Activated CD8-positive, alpha-beta memory T cell treated with anti-CD3 and anti-CD28 coated beads for 1 hour (primary cell): ENCODE data around the gene GPR143.
"Not testable (repeated sequence)": the region's sequence is repeated elsewhere in the genome, so short reads cannot be mapped to it uniquely, and the experiment has no call there.

Experiments used
- DNase-seq, 2 donors: peaks; one replicate each; pipeline ENCODE4 v3.0.0-alpha.2; 2020; ENCODE audit warnings: low read depth in 1 of 2; ENCODE audit errors: extremely low read depth in 1 of 2

GPR143 gene

DNA sequence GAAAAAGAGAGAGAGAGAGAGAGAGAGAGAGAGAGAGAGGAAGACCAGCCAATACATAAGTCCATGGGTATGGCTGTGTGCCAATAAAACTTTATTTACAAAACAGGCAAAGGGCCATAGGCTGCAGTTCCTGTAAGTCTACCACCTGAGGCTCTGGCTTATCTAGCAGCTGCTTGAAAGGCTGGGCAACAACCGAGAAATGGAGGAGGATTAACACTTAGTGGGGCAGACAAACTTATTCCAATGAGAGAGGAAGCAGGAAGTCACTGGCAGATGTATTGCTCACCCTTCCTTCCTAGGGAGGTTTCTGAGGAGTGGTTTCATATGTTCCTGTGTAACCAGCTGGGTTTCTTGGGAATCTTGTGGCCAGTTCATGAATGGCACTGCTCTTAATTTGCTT, 4.7 kb upstream of the GPR143 start:
- no peak for DNase-seq

DNA sequence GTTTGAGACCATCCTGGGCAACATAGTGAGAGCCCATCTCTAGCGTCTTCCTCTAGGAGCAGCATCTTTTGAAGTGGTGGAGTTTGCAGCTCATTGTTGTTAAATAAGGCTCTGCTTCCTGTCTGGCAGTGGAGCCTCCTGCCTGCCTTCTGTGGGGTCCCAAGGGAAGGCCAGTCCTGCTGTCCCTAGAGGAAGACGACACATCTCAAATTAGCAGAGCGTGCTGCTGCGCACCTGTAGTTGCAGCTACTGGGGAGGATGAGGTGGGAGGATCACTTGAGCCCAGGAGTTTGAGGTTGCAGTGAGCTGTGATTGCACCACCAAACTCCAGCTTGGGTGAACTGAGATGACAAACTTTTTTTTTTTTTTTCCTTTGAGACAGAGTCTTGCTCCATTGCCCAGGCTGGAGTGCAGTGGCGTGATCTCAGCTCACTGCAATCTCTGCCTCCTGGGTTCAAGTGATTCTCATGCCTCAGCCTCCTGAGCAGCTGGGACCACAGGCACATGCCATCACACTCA, 2.7 kb upstream of the GPR143 start:
- not testable (repeated sequence) for DNase-seq

DNA sequence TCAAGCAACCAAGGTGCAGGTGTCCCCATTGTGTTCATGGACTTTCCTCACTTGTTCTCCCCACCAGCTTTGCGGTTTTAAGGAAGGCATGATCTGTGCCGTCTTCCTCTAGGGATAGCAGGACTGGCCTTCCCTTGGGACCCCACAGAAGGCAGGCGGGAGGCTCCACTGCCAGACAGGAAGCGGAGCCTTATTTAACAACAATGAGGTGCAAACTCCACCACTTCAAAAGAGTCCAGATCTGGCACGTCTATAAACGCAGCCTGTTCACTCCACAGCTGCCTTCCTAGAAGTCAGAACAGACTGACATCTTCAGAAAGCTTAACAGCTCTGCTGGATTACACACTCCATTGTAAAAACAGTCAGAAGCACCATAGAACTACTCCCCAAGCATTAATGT, 1.7 kb upstream of the GPR143 start:
- no peak for DNase-seq

DNA sequence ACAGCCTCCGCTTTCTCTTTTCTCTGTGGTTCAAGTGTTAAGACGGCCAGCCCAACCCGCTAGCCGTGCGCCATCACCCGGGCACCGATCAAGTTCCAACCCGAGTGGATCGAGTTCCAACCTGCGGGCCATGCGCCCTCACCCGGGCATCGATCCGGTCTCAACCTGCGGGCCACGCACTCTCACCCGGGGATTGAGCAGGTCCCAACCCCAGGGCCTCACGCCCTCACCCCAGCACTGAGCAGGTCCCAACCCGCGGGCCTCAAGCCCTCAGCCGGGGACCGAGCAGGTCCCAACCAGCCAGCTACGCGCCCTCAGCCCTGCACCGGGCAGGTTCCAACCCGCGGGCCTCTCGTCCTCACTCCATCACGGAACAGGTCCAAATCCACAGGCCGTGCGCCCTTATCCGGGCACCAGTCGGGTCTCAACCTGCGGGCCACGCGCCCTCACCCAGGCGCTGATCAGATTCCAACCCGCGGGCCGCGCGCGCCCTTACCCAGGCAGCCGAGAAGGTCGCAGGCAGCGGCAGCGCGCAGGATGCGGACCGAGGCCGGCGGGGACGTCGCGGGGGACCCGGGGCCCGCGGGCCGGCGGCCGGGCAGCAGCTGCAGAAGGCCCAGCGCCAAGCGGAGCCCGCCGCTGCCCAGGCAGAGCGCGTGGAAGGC, 443 bp downstream of the GPR143 start:
- no peak for DNase-seq

DNA sequence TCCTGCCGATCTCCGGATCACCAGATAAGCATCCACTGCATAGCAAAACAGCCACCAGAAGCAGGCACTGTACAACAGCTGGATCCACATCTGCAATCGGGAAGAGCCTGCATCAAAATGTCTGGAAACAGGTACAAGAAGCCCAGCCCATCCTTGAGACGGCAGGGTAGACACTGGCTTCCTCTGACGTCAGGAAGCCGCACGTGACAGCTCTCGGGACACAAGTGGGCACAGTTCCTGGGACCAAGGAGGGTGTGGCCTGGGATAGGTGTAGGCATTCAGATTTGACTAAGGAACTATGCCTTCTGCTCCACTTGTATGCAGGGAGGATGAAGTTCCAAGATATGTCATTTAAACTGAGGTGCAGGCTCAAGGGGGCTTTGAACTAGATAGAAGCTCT, 6.3 kb downstream of the GPR143 start:
- no peak for DNase-seq

DNA sequence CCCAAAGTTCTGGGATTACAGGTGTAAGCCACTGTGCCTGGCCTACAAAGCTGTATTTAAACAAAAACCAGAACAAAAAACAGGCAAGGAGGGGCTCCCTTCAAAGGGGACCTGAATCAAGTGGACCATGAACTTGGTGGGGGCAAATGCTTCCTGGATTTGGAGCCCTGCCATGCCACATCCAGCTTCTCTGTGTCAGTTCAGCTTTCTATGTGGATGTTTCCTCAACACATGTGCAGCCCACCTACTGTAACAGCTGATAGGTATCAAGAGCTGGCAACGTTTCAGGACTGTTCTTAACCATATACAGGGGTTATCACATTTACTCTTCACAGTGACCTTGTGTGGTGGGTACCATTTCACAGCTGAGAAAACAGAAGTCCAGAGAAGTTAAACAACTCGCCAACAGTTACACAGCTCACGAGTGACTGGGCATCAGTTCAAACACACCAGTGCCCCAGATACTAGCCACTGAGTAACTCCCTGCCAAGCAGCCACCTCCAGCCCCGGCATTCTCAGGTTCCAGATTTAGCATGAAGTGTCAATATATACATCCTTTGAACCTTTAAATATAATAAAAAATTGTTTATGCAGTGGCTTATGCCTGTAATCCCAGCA, 7.5 kb downstream of the GPR143 start:
- DNase-seq, result no peak

DNA sequence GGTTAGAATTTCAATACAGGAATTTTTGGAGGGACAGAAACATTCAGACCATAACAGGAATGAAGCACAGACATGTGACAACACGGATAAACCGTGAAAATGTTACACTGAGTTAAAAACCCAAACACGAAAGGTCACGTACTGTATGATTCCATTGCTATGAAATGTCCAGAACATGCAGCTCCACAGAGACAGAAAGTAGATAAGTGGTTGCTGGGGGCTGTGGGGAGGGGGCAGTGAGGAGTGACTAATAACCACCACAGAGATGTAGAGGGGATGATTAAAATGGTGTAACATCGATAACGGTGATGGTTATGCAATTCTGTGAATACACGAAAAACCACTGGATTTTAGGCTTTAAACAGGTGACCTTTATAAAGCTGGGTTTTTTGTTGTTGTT, 8.3 kb downstream of the GPR143 start:
- no peak for DNase-seq

DNA sequence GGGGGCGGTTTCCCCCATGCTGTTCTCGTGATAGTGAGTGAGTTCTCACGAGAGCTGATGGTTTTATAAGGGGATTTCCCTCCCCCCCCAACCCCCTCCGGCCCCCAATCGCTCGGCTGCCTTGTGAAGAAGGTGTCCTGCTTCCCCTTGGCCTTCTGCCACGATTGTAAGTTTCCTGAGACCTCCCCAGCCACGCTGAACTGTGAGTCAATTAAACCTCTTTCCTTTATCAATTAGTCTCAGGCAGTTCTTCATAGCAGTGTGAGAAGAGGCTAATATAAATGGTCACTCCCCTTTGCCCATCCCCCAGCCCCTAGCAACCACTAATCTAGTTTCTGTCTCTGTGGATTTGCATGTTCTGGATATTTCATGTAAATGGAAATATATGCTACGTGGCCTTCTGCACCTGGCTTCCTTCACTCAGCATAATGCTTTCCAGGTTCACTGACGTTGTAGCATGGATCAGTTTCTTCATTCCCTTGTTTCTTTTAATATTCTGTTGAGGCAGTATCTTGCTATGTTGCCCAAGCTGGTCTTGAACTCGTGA, 16.4 kb downstream of the GPR143 start:
- no peak for DNase-seq

DNA sequence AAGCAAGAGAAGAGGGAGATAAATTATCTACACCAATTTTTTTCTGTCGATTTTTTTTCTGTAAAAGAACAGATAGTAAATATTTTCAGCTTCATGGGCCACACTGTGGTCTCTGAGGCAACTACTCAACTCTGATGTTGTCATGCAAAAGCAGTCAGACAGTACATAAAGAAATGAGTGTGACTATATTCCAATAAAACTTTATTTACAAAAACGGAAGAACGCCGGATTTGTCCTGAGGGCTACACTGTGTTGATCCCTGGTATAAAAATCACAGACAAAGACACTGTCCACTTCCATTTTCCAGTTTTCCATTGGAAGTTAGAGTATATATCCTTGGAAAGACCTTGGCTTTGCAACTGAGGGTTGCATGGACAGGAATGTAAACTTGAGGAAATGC, 18.0 kb downstream of the GPR143 start:
- DNase-seq, result no peak

DNA sequence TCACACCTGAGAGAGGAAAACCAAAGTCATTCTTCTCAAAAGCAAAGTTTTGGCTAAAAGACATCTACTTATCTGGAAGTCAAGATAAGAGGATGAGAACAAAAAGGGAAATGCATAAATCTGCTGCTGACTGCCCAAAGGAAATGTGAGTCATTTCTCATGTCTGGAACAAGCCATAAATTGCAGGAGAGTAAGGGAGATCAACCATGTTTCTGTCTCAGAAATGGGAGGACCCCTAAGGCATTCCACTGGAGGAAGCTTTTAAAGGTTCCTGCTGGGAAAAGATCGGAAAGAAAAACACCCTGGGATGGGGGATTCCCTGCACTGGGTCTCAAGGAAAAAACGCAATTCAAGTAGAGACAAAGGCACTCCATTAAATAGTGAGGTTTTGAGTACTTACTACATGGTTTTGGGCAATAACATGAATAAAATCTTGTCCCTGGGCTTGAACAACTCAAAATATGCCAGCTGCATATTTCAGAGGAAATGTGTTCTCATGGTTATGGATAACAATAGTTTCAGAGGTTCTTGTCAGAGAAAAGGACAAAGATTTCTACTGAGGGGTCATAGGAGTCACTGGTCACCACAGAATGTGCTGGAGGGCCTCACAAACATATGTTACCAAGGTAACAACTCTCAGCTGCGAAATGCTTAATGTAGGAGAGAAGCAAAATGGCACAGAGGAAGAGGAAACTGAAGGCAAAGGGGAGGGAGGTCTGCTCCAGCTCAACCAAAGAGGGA, 19.3 kb downstream of the GPR143 start:
- no peak for DNase-seq

DNA sequence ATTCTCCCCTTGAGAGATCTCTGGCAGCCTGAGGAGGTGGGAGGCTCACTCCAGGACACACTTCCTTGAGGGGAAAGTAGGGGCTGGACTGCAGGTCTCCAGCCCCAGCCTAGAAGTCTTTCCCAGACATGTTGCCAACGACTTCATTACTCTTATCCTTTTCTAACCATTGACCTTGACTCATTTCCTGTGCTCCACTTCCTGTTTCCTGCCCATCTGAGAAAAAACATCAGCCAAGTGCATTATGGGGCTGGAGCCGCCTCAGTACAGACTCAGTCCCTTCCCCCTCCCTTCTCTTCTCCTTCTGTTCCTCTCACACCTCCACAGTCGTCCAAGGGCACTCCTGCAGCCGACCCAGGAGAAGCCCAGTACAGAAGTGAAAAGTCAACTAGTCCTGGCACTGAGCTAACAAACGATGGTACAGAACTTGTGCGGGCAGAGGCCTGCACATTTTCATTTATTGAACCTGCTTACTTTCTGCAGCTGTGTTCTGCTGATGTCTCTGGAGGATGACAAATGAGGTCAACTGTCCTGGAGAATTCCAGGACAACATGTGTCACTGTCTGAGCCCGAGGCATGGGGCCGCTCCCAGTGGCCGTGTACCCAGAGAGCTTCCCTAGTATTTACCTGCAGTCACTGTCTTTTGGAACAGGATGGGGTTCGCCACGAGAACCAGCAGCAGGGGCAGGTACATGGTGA, 20.1 kb downstream of the GPR143 start:
- no peak for DNase-seq

DNA sequence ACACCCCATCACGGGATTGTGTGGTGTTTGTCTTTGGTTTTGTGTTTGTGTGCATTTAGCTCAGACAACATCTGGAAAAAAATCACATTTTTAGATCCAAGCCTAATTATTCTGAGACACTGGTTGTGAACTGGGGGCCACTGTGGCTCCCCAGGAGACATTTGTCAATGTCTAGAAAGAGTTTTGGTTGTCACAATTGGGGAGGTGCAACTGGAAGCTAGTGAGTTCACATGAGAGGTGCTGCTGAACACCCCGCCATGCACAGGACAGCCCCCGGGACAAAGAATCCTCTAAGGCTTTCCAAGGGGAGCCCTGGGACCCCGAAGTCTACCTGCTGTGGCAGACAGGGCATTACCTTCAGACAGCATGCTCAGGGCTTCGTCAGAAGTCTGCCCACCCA, 26.5 kb downstream of the GPR143 start:
- no peak for DNase-seq

DNA sequence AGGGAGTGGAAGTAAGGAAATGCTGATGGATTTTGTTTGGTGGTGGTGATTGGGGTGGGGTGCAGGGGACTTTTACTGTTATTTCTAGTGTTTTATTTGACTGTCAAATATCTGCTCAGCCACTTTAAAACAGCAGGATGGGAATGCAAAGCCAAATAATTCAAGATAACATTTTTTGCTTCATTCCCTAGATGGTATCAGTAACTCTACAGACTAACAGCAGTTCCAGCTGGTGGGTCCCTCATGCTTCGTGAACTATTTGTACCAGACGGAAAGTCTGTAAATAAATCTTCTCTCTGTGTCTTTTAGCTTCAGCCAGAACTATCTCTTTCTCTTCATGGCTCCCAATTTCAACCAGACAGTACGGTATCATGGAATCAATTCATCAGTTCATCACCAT, 27.5 kb downstream of the GPR143 start:
- no peak for DNase-seq

DNA sequence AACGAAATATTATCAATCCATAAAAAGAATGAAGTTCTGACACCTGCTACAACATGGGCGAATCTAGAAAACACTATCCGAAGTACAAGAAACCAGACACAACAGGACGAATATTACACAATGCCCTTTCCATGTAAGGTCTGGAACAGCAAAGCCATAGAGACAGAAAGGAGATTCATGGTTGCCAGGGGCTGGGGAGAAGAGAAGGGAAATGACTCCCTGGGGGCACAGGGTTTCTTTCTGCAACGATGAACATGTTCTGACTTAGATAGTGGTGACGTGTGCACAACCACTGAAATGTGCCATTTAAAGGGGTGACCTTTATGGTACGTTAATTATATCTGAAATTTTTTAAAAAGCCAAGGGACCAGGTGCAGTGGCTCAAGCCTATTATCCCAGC, 28.3 kb downstream of the GPR143 start:
- DNase-seq, result no peak

DNA sequence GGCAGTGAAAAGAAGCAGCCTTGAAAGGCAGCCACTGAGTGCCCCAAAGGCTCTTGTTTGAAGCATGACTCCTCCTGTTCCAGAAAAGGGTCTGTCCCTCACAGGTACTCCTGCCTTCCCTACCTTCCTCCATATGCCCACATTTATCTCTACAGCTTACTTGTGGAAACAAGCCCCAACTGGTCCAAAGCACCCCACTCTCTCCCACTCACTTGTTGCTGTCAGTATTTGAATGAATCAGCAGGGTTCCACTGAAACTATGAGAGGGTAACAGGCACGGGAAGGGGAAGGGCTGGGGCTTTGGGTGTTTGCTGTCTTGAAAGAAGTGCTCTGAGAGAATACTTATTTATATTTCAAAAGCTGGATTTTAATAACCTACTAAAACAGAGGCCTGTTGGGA, 34.9 kb downstream of the GPR143 start:
- DNase-seq, result no peak

DNA sequence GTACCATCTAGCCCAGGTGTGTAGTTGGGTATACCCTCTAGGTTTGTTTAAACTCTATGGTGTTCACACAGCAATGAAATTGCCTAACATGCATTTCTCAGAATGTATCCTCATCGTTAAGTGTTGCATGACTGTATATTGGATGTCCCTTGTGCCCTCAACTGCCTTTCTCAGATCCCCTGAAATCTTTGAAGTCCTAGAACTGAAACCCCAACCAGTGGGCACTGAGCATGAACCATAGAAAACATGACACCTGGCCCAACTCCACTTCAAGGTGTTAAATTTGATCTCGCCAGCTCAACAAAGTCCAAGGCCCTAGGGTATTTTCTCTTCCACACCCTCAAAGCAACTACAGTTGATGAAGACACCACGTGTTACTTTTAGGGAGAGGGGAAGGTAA, 35.6 kb downstream of the GPR143 start:
- DNase-seq, result no peak

DNA sequence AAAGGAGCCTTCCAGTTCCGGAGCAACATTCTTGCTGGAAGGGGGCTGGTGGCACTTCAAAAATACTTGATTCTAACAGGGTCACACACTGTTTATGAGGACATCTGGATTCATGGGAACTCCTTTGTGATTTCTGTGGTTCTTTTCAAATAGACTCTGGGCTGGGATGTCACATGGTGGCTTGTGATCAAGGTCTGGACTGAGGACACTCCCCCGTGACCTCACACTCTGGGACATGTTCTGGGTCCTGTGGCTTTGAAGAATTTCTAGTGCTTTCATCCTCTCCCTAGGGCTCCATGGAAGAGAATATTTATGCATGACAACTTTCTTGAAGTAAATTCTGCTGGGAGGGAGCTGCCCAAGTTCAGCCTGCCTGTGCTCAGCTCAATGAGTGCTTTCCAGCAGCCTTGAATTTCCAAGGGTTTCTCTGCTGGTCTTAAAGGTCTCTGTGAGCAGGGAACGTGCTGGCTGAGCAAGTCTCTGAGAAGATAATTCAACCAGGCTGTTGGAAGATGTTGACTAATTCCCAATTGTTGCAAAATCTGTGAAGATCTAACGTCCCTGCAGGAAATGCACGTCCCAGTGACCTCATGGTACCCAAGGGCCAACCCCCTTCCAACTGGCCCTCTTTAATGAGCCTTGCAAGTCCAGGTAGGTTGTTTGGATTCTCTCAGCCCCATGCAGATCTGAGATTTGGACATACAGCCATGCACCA, 36.3 kb downstream of the GPR143 start:
- no peak for DNase-seq

DNA sequence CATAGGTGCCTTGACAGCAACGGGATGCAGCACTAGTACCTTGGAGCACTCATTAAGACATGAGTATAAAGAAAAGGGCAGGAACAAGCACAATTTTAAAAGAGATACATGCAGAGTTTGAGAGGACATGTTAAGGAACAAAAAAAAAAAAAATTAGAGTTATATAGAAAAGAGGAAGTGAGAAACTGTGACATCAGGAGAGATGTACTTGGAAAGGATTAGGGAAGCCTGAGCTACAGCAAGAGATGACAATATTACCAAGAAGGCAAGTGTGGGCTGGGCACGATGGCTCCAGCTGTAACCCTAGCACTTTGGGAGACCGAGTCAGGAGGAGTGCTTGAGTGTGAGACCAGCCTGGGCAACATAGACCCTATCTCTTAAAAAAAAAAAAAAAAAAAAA, 37.4 kb downstream of the GPR143 start:
- DNase-seq, result no peak

DNA sequence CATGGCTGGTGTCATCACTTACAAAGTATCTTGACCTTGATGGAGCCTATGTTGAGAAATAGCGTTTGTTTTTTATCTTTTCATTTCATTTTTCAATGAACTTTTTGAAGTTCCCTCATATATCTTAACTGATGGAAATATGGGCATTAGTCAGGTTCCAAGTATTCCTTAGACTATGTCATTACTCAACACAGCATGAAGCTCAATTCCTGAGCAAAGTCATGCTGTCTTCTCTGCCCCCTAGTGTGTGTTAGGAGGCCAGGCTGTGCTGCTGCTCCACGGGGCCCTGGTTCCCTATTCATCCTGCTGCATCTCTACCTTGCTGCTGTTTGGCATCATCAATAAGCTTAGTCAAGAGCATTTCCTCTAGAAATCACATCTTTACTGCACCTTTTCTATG, 40.9 kb downstream of the GPR143 start:
- no peak for DNase-seq

DNA sequence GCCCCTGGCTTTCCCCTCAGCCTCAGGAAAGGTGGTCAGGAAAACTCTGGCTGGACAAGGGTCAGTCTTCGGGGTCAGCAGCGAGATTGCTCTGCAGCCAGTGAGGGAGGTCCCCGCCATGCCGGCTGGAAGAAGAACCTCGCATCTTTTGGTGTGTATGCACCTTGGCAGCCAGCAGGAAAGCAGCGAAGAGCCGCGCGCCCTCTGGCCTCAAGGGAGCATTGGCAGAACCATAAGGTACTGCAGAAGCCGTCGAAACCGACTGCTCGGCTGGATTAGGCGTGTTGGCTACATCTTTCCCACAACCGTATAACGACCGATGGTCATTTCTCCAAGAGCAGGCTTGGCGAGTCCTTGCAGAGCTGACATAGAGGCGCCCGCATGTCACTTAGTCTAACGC, 48.3 kb downstream of the GPR143 start:
- no peak for DNase-seq

DNA sequence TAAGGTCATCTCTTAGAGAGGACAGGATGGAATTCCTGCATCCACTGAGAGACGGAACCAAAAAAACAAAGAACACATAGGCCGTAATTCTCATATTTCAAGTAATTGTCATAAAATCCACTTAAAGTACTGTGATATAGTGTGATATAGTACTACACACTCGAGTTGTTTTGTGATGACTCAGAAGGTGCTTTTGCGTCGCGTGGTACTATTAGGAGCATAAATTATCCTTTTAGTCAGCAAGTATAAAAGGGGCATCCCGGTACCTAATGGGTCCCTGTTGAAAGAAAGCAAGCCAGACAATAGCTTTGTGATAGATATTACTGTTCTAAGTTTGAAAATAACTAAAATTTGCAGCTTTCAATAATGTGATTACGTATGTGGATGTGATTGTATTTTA, 55.3 kb downstream of the GPR143 start:
- DNase-seq, result no peak
